DMS153 treated with DMSO at 0.1 percent for 48 hours (cell line): Measurements from ENCODE around the gene GPR42.
"Not testable (repeated sequence)": the region's sequence is repeated elsewhere in the genome, so short reads cannot be mapped to it uniquely, and the experiment has no call there.

Source experiments
- DNase-seq: peaks from one replicate; lab custom pipeline; 2025; ENCODE audit not compliant: unreplicated experiment; lab: John Stamatoyannopoulos, UW

The GPR42 gene

GRCh38 chr19:35392742-35393715 lies 22.2 kb downstream of the GPR42 start:
- DNase-seq: no peak

- no peak for DNase-seq
Observed at GRCh38 chr19:35395382-35396199, 24.7 kb downstream of the GPR42 start.

- no peak for DNase-seq
Observed at GRCh38 chr19:35396240-35396885, 25.5 kb downstream of the GPR42 start.

GRCh38 chr19:35397064-35397463 lies 26.2 kb downstream of the GPR42 start:
- no peak for DNase-seq

GRCh38 chr19:35398570-35398969 lies 27.7 kb downstream of the GPR42 start:
- no peak for DNase-seq

- DNase-seq: no peak
Observed at GRCh38 chr19:35399231-35399630, 28.4 kb downstream of the GPR42 start.

GRCh38 chr19:35399948-35400772 lies 29.3 kb downstream of the GPR42 start:
- no peak for DNase-seq

- no peak for DNase-seq
Observed at GRCh38 chr19:35400773-35401100, 29.9 kb downstream of the GPR42 start.

- not testable (repeated sequence) for DNase-seq
Observed at GRCh38 chr19:35401416-35401815, 30.5 kb downstream of the GPR42 start.

- no peak for DNase-seq
Observed at GRCh38 chr19:35403116-35403760, 32.4 kb downstream of the GPR42 start.

- no peak for DNase-seq
Observed at GRCh38 chr19:35404879-35405622, 34.2 kb downstream of the GPR42 start.

- no peak for DNase-seq
Observed at GRCh38 chr19:35407619-35408018, 36.8 kb downstream of the GPR42 start.

- DNase-seq: no peak
Observed at GRCh38 chr19:35408284-35409171, 37.7 kb downstream of the GPR42 start.

GRCh38 chr19:35409191-35409590 lies 38.3 kb downstream of the GPR42 start:
- no peak for DNase-seq

- no peak for DNase-seq
Observed at GRCh38 chr19:35410487-35410886, 39.6 kb downstream of the GPR42 start.

- no peak for DNase-seq
Observed at GRCh38 chr19:35414442-35414841, 43.6 kb downstream of the GPR42 start.

- DNase-seq: no peak
Observed at GRCh38 chr19:35416331-35416730, 45.5 kb downstream of the GPR42 start.

- DNase-seq: no peak
Observed at GRCh38 chr19:35417278-35417677, 46.4 kb downstream of the GPR42 start.
